Measurements from ENCODE around the gene MYO3B.

MYO3B gene

GRCh38 chr2:170240629-170241028 is 62.7 kb downstream of the MYO3B start:
- no peak for TF ChIP-seq ZBTB7A (IDR thresholded peaks at IDR 0.05; ENCODE audit: low read depth)
- TF ChIP-seq RAD21 (IDR thresholded peaks at IDR 0.05; ENCODE audit: low read depth), result no peak
- no peak for TF ChIP-seq MAX (IDR thresholded peaks at IDR 0.05)
- TF ChIP-seq TEAD4 (IDR thresholded peaks at IDR 0.05), result no peak
- no peak for TF ChIP-seq EP300 (IDR thresholded peaks at IDR 0.05; ENCODE audit: borderline replicate concordance)
- no peak for TF ChIP-seq YY1 (IDR thresholded peaks at IDR 0.05; ENCODE audit: low read depth)
- TF ChIP-seq FOXM1 (IDR thresholded peaks at IDR 0.05; ENCODE audit: borderline replicate concordance, low read depth), result no peak
- TF ChIP-seq CREB1 (IDR thresholded peaks at IDR 0.05; ENCODE audit: low read depth), result no peak
- no peak for TF ChIP-seq TCF12 (IDR thresholded peaks at IDR 0.05; ENCODE audit: low read depth)

GRCh38 chr2:170241756-170242155 is 63.8 kb downstream of the MYO3B start:
- TF ChIP-seq EP300 (IDR thresholded peaks at IDR 0.05; ENCODE audit: borderline replicate concordance) (no peak), TEAD4 (IDR thresholded peaks at IDR 0.05) (no peak), MAX (IDR thresholded peaks at IDR 0.05) (no peak), YY1 (IDR thresholded peaks at IDR 0.05; ENCODE audit: low read depth) (no peak), ZBTB7A (IDR thresholded peaks at IDR 0.05; ENCODE audit: low read depth) (no peak), TCF12 (IDR thresholded peaks at IDR 0.05; ENCODE audit: low read depth) (no peak), CREB1 (IDR thresholded peaks at IDR 0.05; ENCODE audit: low read depth) (no peak)

- no peak for TF ChIP-seq ZBTB7A (IDR thresholded peaks at IDR 0.05; ENCODE audit: low read depth)
- no peak for TF ChIP-seq USF1 (IDR thresholded peaks at IDR 0.05)
- no peak for TF ChIP-seq CREB1 (IDR thresholded peaks at IDR 0.05; ENCODE audit: low read depth)
- no peak for TF ChIP-seq RAD21 (IDR thresholded peaks at IDR 0.05; ENCODE audit: low read depth)
- TF ChIP-seq EGR1 (IDR thresholded peaks at IDR 0.05), result no peak
- TF ChIP-seq TEAD4 (IDR thresholded peaks at IDR 0.05), result no peak
- TF ChIP-seq TCF12 (IDR thresholded peaks at IDR 0.05; ENCODE audit: low read depth), result no peak
Observed at GRCh38 chr2:170243118-170243837, 65.3 kb downstream of the MYO3B start.

- TF ChIP-seq USF1 (IDR thresholded peaks at IDR 0.05), result no peak
- no peak for TF ChIP-seq RAD21 (IDR thresholded peaks at IDR 0.05; ENCODE audit: low read depth)
- TF ChIP-seq TCF12 (IDR thresholded peaks at IDR 0.05; ENCODE audit: low read depth), result no peak
- TF ChIP-seq TEAD4 (IDR thresholded peaks at IDR 0.05), result no peak
- TF ChIP-seq CREB1 (IDR thresholded peaks at IDR 0.05; ENCODE audit: low read depth), result no peak
- no peak for TF ChIP-seq NFIC (IDR thresholded peaks at IDR 0.05)
- TF ChIP-seq CEBPB (IDR thresholded peaks at IDR 0.05), result no peak
- no peak for TF ChIP-seq EGR1 (IDR thresholded peaks at IDR 0.05)
- TF ChIP-seq ZBTB7A (IDR thresholded peaks at IDR 0.05; ENCODE audit: low read depth), result no peak
- TF ChIP-seq TAF1 (IDR thresholded peaks at IDR 0.05; ENCODE audit: low read depth), result no peak
- TF ChIP-seq REST (IDR thresholded peaks at IDR 0.05; ENCODE audit: low read depth), result no peak
- TF ChIP-seq FOXM1 (IDR thresholded peaks at IDR 0.05; ENCODE audit: borderline replicate concordance, low read depth), result no peak
Observed at GRCh38 chr2:170243898-170244297, 66.0 kb downstream of the MYO3B start.

GRCh38 chr2:170244555-170244954 is 66.6 kb downstream of the MYO3B start:
- TF ChIP-seq CEBPB (IDR thresholded peaks at IDR 0.05) (no peak), TCF12 (IDR thresholded peaks at IDR 0.05; ENCODE audit: low read depth) (no peak), USF1 (IDR thresholded peaks at IDR 0.05) (no peak), CREB1 (IDR thresholded peaks at IDR 0.05; ENCODE audit: low read depth) (no peak), TEAD4 (IDR thresholded peaks at IDR 0.05) (no peak), MAX (IDR thresholded peaks at IDR 0.05) (no peak), EGR1 (IDR thresholded peaks at IDR 0.05) (no peak), EP300 (IDR thresholded peaks at IDR 0.05; ENCODE audit: borderline replicate concordance) (no peak), NFIC (IDR thresholded peaks at IDR 0.05) (no peak)

GRCh38 chr2:170245312-170245711 is 67.4 kb downstream of the MYO3B start:
- no peak for TF ChIP-seq RAD21 (IDR thresholded peaks at IDR 0.05; ENCODE audit: low read depth)
- no peak for TF ChIP-seq TCF12 (IDR thresholded peaks at IDR 0.05; ENCODE audit: low read depth)
- no peak for TF ChIP-seq CEBPB (IDR thresholded peaks at IDR 0.05)
- no peak for TF ChIP-seq REST (IDR thresholded peaks at IDR 0.05; ENCODE audit: low read depth)
